SKM-1 (cell line): ENCODE results near the gene CLPSL2.
"Not testable (repeated sequence)": the region's sequence is repeated elsewhere in the genome, so short reads cannot be mapped to it uniquely, and the experiment has no call there.

ENCODE experiments used
- DNase-seq: peaks from one replicate; lab custom pipeline; 2025; ENCODE audit not compliant: unreplicated experiment; lab: John Stamatoyannopoulos, UW

The CLPSL2 gene, protein sequence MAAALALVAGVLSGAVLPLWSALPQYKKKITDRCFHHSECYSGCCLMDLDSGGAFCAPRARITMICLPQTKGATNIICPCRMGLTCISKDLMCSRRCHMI

GRCh38 chr6:35776364-35777215, at the start of gene CLPSL2:
Gene CLPSL2, plus strand, starts transcription at chr6:35776598. Its CDS starts 21 bp downstream, at chr6:35776619.
- DNase-seq = no peak

GRCh38 chr6:35727231-35727934, 49.0 kb upstream of the CLPSL2 start:
- DNase-seq = no peak

- DNase-seq = peak; percentile 65
Measured at GRCh38 chr6:35727935-35728682, 48.3 kb upstream of the CLPSL2 start.

DNA sequence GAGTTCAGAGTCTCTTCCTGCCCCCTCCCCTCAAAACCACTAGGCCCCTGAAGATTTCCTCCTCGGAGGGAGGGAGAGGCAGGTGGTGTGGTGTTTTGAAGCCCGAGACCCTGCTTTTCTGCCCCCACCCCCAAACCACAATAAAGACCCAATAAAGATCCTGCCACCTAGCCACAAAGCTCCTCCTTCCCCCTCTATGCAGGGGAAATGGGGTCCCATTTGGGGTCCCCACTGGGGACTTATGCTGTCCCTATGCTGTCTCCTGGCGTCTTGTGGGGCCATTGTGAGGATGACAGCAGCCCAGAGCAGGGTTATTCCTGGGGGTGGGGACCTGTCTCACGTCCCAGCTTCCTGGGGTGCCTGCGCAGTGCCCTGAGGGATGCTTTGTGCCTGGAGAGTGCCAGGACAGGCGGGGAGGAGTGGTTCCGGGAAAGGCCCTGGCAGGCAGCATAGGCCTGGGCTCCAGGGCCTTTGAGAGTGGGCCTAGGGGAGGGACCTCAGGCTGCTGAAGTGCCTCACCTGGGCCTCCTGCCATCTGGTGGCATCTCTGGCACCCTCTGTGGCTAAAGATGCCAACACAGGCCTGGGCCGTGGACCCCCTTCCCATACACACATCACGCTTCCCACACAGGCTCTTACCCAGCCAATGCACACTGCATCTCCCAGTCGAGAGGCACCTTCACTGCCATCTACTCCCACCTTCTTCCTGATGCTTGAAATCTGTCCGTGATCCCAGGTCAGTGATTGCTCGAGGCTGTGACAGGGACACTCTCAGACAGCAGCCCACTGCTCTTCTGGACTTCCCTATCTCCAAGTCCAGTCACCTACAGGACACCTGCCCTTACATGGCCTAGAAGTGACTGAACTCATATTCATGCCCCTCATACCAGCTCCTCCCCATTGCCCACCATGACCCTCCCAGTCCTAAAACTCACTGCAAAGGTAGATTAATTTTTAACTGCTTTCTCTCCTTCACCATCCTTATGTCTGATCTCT, 47.4 kb upstream of the CLPSL2 start:
- peak; percentile 36 for DNase-seq

DNA sequence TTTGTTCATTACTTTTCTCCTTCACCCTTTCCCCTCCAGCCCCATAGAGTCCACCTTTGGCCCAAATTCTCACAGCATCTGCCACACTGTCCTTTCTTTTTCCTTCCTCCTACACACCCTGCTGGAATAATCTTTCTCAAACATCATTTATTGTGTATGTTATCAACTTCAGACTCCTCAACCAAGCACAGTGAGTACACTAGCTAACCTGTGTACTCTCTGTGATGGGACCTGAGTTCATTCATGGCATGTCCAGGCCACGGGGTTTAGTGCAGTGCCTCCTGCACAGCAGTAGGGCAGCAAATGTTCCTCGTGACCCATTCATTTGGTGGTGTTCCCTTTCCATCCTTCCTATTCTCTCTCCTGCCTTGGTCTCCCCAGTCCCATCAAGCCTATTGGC, 46.7 kb upstream of the CLPSL2 start:
- no peak for DNase-seq

DNA sequence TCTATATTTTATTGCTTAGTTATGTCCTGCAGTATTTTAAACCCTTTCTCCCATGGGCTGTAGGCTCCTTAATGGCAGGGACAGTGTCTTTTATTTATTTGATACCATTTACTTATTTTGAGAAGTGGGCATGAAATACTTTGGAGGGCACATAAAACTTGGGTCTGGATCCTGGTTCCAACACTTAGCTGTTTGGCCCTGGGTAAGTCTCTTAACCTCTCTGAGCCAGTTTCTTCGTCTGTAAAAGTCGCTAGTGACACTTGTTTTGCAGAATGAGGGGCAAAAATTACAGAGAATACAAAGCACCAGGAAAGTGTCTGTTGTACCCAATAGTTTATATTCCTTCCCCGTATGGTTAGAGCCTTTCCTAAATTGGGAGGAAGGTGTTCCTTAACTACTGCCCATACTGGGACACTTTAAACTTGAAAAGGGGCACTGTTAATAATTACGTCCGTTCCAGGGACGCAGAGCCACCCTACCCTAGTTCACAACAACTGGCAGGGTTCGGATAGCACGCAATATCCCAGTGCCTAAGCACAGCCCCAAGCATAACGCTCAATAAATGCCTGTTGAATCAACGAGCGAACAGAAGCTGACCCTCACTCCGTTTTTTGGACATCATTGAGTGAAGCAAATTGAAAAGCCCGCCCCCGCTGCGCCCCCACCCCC, 45.5 kb upstream of the CLPSL2 start:
- no peak for DNase-seq

DNA sequence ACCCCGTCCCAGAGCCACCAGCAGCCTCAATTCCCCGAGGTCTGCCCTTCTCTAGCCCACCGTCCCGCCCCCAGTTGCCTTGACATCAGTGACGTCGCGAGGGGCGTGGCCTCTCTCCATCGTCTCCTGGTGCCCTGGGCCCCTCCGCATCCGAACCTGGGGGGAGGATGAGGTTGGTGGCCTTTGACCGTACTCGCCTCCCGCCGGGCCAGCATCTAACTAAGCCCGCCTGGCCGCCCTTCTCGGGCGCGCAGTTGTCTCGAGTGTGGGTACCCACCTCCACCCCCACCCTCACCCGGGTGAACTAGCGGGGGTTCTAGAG, 45.0 kb upstream of the CLPSL2 start:
- peak; percentile 61 for DNase-seq

DNA sequence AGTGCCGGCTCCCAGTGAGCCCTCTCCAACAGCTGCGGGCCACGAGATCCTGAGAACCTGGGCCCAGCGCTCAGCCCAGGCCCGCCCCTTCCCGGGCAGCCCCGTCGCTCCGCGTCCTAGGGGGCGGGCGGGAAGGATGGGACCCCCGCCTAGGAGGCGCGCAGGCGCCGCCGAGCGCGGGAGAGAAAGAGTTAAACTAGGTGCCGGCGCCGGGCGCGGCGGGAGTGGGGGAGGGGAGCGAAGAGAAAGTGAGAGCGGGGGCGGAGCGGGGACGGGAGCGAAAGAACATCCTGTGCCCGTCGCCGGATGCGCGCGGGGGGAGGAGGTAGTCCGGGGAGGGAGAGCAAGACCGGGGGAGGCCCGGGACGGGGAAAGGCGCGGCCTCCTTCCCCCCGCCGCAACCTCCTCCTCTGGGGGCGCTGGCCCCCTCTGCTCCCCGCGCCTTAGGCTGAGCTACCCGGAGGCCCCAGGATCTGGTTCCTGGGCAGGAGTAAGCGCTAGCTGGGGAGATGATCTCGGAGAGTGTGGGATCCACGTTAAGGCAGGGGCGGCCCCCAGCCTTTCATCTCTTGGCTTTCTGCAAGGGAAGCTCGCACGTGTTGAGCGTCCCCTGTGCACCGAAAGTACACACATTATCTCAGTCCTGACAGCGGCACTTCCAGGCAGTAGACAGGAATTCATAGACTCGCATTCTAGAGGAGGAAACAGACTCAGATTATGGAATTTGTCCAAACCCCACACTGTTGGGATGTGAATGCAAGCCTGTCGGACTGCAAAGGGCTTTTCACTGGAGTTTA, 44.5 kb upstream of the CLPSL2 start:
- DNase-seq = peak; percentile 83

- no peak for DNase-seq
Measured at GRCh38 chr6:35733633-35734032, 42.8 kb upstream of the CLPSL2 start.

- not testable (repeated sequence) for DNase-seq
Measured at GRCh38 chr6:35734319-35734718, 42.1 kb upstream of the CLPSL2 start.

GRCh38 chr6:35735452-35735851, 40.9 kb upstream of the CLPSL2 start:
- no peak for DNase-seq

DNA sequence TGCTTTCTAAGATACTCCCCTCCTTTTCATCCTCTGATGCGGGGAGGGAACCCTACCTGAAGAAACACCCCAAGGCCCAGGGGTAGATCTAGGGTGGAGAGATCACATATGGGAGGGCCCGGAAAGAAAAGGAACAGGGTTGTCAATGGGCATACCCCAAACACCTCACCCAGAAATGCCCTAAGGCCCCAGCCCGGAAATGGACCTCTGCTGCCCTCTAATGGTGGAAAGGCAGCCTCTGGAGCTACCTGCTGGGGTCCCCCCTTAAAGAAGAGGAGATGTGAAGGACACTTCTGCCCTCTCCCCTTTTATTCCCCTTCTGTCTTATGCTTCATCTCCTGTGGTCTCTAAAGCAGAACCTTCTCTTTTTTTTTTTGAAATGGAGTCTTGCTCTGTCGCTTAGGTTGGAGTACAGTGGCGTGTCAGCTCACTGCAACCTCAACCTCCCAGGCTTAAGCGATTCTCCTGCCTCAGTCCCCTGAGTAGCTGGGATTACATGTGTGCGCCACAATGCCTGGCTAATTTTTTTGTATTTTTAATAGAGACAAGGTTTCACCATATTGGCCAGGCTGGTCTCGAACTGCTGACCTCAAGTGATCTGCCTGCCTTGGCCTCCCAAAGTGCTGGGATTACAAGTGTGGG, 40.0 kb upstream of the CLPSL2 start:
- DNase-seq = no peak

DNA sequence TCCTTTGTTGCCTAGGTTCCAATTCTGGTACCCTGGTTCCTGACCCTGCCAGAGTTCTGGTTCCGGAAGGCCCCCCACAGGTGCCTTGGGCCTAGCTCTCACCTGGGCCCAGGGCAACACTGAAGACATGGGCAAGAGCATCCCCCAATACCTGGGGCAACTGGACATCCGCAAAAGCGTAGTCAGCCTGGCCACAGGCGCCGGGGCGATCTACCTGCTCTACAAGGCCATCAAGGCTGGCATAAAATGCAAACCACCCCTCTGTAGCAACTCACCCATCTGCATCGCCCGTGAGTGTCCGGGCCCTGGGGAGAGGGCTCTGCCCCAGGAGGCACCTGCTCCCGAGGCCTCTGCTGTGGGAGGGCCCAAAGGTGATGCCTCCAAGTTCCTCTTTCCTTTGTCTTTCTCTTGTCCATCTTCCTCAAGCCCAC, 39.4 kb upstream of the CLPSL2 start, which contains the start of gene ARMC12:
Gene ARMC12 (plus strand): TSS at position 51 of the 431 bp plus-strand sequence. CDS start 77 bp downstream, at position 128.
- no peak for DNase-seq

- peak; percentile 87 for DNase-seq
Measured at GRCh38 chr6:35737413-35738211, 38.8 kb upstream of the CLPSL2 start.

GRCh38 chr6:35739645-35740524, 36.5 kb upstream of the CLPSL2 start:
- DNase-seq = no peak

DNA sequence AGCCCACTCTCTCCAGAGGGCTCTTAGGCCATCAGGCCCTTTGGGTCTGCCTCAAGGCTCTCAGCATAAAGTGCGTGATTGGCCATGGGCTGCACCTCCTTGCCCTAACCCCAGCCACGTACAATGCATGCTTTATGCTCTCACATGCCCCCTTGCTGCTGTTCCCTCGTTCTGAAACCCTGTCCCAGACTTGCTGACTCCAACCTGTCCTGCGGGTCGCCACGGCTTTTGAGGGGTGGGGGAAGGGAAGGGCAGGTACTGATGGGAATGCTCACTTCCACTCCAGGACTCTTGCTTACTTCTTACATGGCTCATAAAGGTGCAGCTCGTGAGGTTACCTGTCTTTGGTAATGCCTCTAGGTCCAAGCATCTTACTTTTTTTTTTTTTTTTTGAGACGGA, 33.6 kb upstream of the CLPSL2 start:
- DNase-seq = no peak
